GM21515 (cell line): ENCODE results near the gene ISCA2.
"Not testable (repeated sequence)": the region's sequence is repeated elsewhere in the genome, so short reads cannot be mapped to it uniquely, and the experiment has no call there.

Source experiments
- ATAC-seq: cut with Tn5 transposase; IDR thresholded peaks from one replicate; pipeline ENCODE4 v1.9.1; 2021; ENCODE audit not compliant: unreplicated experiment

The ISCA2 gene

GRCh38 chr14:74526854-74527585 lies 33.5 kb downstream of the ISCA2 start:
- no peak for ATAC-seq

DNA sequence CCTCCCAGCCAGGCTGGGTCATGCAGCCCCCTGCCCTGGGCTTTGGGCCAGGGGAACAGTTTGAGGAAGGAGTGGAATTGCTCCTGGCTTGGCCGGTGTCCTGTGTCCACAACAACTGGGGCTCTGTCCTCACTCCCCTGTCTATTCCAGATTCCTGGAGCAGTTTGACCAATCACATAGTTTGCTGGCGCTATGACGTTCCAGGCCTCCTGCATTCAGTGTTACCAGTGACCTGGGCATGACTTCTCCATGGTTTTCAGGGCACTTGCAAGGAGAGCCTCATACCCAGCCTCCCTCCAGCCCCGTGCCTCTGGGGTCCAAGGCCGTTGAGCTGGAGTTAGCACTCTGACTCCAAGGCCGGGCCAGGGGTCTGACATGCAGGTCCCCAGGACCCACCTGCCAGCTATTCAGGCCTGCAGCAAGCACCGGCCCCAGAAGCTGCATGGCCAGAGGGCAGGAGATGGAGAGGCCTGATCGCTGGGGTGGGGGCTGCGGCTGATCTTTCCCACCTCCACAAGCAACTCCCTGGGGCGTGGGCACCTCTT lies 34.2 kb downstream of the ISCA2 start:
- no peak for ATAC-seq

- ATAC-seq, result no peak
These were observed 34.8 kb downstream of the ISCA2 start for GRCh38 chr14:74528406-74528805.

DNA sequence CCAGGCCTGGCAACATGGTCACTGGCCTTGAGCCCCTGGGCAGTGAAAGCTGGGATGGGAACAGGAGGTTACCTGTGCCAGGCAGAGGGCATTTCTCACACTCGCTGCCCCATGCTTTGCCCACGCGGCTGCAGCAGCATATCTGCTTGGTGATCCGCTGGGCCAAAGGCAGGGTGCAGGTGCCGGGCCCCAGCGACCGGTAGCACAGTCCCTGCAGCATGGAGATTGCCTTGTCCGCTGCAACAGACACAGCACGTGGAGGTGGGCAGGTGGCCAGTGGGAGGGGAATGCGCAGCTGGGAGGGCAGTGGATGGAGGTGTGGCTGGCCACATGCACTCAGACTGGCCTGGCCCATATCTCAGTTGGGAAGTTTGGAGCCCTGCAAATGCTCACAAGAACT lies 35.3 kb downstream of the ISCA2 start:
- ATAC-seq, result no peak

GRCh38 chr14:74531006-74531405 lies 37.4 kb downstream of the ISCA2 start:
- no peak for ATAC-seq

- ATAC-seq, result no peak
These were observed 37.9 kb downstream of the ISCA2 start for GRCh38 chr14:74531467-74531866.

- ATAC-seq, result no peak
These were observed 38.7 kb downstream of the ISCA2 start for GRCh38 chr14:74532246-74532645.

GRCh38 chr14:74533576-74533975 lies 40.0 kb downstream of the ISCA2 start:
- no peak for ATAC-seq

DNA sequence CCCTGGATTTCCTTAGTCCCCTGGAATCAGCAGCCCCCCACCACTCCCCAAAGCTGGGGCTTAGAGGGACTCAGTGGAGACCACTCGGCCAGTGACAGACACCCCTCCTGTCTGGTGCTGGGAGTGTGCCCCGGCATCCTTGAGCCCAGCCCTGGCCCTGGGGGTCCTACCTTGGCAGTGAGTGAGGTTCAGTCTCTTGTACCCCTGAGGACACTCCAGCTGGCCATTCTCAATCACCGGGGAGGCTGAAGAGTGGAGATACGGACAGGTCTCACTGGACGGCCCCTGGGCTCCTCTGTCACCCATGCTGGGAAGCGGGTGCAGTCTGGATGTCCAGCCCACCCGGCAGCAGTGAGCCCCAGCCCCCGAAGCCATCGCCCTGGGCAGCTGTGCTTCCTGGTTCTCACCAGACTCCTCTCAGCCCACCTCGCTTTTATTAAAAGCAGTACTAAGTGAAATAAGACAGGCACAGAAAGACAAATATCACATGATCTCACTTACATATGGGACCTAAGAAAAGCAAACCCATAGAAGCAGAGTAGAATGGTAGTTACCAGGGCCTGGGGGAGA lies 42.3 kb downstream of the ISCA2 start:
- ATAC-seq, result no peak

DNA sequence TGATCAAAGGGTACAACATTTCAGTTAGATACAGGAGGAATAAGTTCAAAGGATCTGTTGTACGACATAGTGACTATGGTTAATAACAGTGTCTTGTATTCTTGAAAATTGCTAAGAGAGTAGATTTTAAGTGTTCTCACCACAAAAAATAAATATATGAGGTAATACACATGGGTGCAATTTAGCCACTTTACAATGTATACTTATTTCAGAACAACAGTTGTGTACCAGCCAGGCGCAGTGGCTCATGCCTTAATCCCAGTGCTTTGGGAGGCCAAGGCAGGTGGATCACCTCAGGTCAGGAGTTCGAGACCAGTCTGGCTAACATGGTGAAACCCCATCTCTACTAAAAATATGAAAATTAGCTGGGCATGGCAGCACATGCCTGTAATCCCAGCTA lies 42.8 kb downstream of the ISCA2 start:
- not testable (repeated sequence) for ATAC-seq

- no peak for ATAC-seq
These were observed 45.1 kb downstream of the ISCA2 start for GRCh38 chr14:74538411-74539391.

- ATAC-seq, result no peak
These were observed 45.9 kb downstream of the ISCA2 start for GRCh38 chr14:74539503-74539902.

DNA sequence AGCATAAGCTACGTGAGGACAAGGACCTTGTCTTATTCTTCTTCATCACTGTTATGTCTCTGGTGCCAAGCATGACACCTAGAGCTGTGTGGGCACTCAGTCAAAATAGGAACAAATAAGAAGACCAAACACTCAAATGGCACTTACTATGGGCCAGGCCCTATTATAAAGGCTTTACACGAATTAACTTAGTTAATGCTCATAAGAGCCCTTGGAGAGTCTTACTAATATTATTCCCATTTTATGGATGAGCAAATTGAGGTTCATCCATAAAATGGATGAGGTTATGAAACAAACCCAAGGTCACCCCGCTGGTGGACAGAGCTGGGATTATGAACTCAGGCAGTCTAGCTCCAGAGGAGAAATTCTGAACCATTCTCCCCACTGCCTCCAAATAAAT lies 47.7 kb downstream of the ISCA2 start:
- ATAC-seq, result no peak

- no peak for ATAC-seq
These were observed 48.6 kb downstream of the ISCA2 start for GRCh38 chr14:74542056-74542685.

DNA sequence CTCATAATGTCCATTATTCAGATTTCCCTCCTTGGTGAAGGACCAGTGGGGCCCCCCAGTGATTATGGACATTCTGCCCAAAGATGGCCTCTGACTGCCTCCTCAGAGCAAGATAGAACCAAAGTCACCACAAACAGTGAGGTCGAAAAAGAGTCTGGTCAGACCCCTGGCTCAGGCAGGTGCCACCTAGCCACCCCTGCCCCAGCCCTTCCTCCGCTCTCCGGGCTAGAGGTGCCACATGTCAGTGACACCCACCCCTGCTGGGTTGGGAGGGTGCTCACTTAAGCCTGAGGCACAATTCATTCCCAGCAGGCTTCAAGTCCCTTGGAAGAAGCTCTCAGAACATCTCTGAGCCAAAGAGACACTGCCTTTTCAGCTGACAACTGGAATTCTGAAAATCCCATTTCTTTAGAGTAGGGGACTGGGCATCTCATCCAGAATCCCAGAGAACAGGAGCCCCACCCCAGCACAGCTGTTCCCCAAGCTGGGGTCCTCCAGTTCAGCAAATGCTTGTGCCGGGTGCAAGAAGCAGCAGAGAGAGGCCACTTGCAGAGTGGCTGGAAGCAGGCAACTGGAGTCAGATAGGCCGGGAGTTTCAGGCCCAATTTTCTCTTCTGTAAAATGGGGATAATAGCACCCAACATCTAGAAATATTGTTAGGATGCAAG lies 50.3 kb downstream of the ISCA2 start:
- no peak for ATAC-seq

- ATAC-seq, result no peak
These were observed 51.8 kb downstream of the ISCA2 start for GRCh38 chr14:74545386-74545785.

GRCh38 chr14:74546416-74546815 lies 52.9 kb downstream of the ISCA2 start:
- no peak for ATAC-seq
